GM12873 (cell line): ENCODE results near the gene SORL1.

Experiments
- CTCF ChIP-seq: IDR thresholded peaks from 2 replicates; pipeline ENCODE4 v1.5.1; 2012; ENCODE audit warnings: low read depth, mild to moderate bottlenecking, moderate library complexity, low read length, control low read depth; ENCODE audit not compliant: insufficient read depth; ENCODE audit errors: missing control alignments

The SORL1 gene

DNA sequence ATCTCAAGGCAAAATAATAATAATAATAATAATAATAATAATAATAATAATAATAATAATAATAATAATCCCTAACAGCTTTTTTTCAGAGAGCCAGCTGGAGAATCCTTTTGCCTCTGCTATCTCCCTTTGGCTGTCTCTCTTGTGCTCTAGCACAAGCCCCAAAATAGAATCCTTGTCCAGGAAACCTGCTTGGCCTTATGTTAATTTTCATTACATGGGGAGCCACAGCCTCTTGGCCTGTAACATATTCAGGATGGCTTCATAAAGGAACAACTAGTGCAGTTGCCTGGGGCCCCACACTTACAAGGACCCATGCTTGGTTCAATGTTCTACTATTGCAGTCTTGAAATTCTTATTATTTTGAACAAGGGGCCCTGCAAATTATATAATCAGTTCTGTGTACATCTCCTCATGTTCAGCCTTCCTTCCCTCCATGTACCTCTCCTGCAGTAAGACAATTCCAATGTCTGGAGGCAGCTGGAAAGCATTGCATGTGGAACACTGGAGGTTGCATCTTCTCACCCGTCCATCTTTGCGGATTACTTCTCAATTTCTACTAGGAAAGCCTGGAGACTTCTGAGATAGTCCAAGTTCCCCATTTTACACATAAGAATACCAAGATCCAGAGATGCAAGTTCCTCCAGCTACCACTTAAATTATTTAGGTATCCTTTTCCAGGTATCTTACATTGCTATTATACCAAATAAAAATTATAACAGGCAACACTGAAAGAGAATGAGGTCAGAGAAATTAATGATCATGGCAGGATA lies 37.8 kb upstream of the SORL1 start:
- no peak for TF ChIP-seq CTCF

DNA sequence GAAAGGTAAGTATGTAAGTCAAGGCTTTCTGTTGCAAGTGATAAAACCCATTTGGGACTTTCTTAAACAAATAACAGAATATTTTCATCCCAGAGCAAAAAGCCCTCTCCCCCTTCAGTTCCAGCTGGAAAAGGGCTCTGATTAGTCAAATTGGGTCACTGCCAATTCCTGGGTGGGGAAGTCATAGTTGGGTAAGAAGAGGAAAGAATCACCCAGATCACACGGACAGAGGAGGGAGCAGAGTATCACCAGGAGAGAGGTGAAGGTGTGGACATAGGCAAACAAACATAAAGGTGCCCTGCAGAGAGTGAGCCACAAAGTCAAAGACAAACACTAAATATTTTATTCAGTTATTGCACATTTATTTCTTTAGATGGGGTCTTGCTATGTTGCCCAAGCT lies 36.3 kb upstream of the SORL1 start:
- no peak for TF ChIP-seq CTCF

DNA sequence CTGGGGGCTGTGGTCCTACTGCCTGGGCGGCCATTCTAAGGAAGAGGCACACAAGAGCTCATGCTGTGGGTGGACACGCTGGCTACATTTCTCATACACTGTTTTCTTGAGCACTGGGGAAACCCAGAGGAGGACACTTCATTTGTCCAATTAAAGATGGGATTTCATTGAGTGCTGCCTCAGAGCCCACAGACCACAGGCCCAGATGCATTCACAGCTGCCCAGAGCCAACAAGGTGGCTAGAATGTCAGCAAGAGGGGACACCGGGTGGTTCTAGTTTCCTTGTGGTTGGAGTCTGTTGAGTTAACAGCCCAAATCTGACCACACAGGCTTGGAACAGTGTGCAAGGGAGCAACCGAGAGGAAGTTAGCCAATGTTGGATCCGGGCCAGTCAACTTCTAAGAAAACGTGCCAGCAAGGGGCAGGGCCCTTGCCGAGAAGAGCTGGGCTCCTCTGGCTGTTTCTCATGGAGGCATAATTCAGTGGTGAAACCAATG lies 35.0 kb upstream of the SORL1 start:
- no peak for TF ChIP-seq CTCF

GRCh38 chr11:121417607-121418006 lies 34.5 kb upstream of the SORL1 start:
- TF ChIP-seq CTCF: no peak

GRCh38 chr11:121418625-121419114 lies 33.4 kb upstream of the SORL1 start:
- no peak for TF ChIP-seq CTCF

GRCh38 chr11:121419836-121420235 lies 32.3 kb upstream of the SORL1 start:
- no peak for TF ChIP-seq CTCF

DNA sequence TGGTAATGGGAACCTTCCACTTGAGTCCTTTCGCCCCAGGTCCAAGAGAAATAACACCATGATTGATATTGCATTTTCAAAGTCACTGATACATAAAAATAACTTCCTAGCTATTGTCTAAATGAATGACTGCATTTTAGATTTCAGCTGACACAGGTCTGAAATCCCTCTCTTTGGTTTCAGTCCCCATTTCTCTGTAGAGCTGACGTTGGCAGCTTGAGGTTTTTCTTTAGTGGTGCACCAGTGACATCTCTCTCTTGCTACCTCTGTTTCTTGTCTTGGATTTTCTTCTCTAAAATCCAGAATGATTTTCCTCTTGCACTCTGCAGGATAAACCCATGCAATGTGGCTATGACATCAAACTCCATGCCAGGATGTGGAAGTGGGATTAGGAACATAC lies 31.7 kb upstream of the SORL1 start:
- no peak for TF ChIP-seq CTCF
